SK-N-SH treated with all-trans-retinoic acid at 6 μM for 48 hours (cell line): ENCODE results near the gene CLIC1.

Experiments used
- GLIS3 ChIP-seq: fragments of 250-450 bp; sonication (Bioruptor Pico); IDR thresholded peaks from 2 replicates; pipeline ENCODE4 v1.5.0; 2020; ENCODE audit warnings: mild to moderate bottlenecking, moderate library complexity
- ISL1 ChIP-seq: fragments of 250-450 bp; sonication (Bioruptor Pico); IDR thresholded peaks from 2 replicates; pipeline ENCODE4 v2.1.2; 2022; ENCODE audit warnings: mild to moderate bottlenecking, moderate library complexity
- PATZ1 ChIP-seq: fragments of 250-450 bp; sonication (Bioruptor Pico); IDR thresholded peaks from 2 replicates; pipeline ENCODE4 v1.8.0; 2020; ENCODE audit warnings: mild to moderate bottlenecking, moderate library complexity, borderline replicate concordance
- TOX ChIP-seq: fragments of 250-450 bp; sonication (Bioruptor Pico); IDR thresholded peaks from 2 replicates; pipeline ENCODE4 v1.8.0; 2021; ENCODE audit warnings: mild to moderate bottlenecking, moderate library complexity, borderline replicate concordance
- ZFP30 ChIP-seq: fragments of 450-650 bp; formaldehyde crosslinking; IDR thresholded peaks from 2 replicates; pipeline ENCODE4 v1.5.0; 2022; ENCODE audit warnings: mild to moderate bottlenecking, moderate library complexity

- TF ChIP-seq PATZ1 = no peak
- TF ChIP-seq GLIS3 (CRISPR knock-in tag) = no peak
- TF ChIP-seq TOX (CRISPR knock-in tag) = no peak
- no peak for TF ChIP-seq ZFP30
- TF ChIP-seq ISL1 (CRISPR knock-in tag) = no peak
Observed at GRCh38 chr6:31734247-31734820, 2.0 kb downstream of the CLIC1 start.
